Karpas-422 (cell line): ENCODE data around the gene PANX1. TPM values are rescaled to one million over a fixed set of nuclear protein-coding genes. Genes with fewer than 3 reads are reported as not detected.

Source experiments
- DNase-seq: peaks from one replicate; pipeline ENCODE4 v3.0.0-alpha.2; 2015
- H2AFZ ChIP-seq: fragments of 200-600 bp; sonication (generic); 2 replicates; pipeline ENCODE4 v1.6.1; 2014; ENCODE audit warnings: antibody characterized with exemption, low read length, mixed read lengths
- H3K27ac ChIP-seq: fragments of 200-600 bp; sonication (generic); 2 replicates; pipeline ENCODE4 v1.5.1; 2014; ENCODE audit warnings: mild to moderate bottlenecking, low read length, moderate library complexity
- H3K27me3 ChIP-seq: fragments of 200-600 bp; sonication (generic); 2 replicates; pipeline ENCODE4 v1.6.1; 2014; ENCODE audit warnings: low read length, mixed read lengths
- H3K36me3 ChIP-seq: fragments of 200-600 bp; sonication (generic); 2 replicates; pipeline ENCODE4 v1.6.1; 2014; ENCODE audit warnings: low read length, mixed read lengths; ENCODE audit not compliant: insufficient read depth
- H3K4me1 ChIP-seq: fragments of 200-600 bp; sonication (generic); 2 replicates; pipeline ENCODE4 v1.6.1; 2014; ENCODE audit warnings: mild to moderate bottlenecking, low read length, mixed read lengths
- H3K4me2 ChIP-seq: fragments of 200-600 bp; sonication (generic); 2 replicates; pipeline ENCODE4 v1.6.1; 2014; ENCODE audit warnings: low read length, low read depth, mild to moderate bottlenecking; ENCODE audit not compliant: poor library complexity, severe bottlenecking
- H3K4me3 ChIP-seq: fragments of 200-600 bp; sonication (generic); 2 replicates; pipeline ENCODE4 v1.5.1; 2014; ENCODE audit warnings: mild to moderate bottlenecking, antibody characterized with exemption, low read length, mixed read lengths
- H3K79me2 ChIP-seq: fragments of 200-600 bp; sonication (generic); 2 replicates; pipeline ENCODE4 v1.6.1; 2014; ENCODE audit warnings: mild to moderate bottlenecking, low read length, mixed read lengths
- H3K9ac ChIP-seq: fragments of 200-600 bp; sonication (generic); 2 replicates; pipeline ENCODE4 v1.6.0; 2014; ENCODE audit warnings: low read length
- H3K9me2 ChIP-seq: fragments of 200-600 bp; sonication (generic), shearing (Covaris generic); replicated peaks from 2 replicates; pipeline ENCODE4 v1.6.0; 2014; ENCODE audit warnings: mild to moderate bottlenecking, low read length, moderate library complexity; ENCODE audit not compliant: insufficient read depth
- H3K9me3 ChIP-seq: fragments of 300-700, 200-600 bp; sonication (generic); 2 replicates; pipeline ENCODE4 v1.6.1; 2014; ENCODE audit warnings: low read length, mixed read lengths
- H4K20me1 ChIP-seq: fragments of 200-600 bp; sonication (generic); 2 replicates; pipeline ENCODE4 v1.6.1; 2014; ENCODE audit warnings: mild to moderate bottlenecking, antibody characterized with exemption, low read length, low read depth; ENCODE audit not compliant: insufficient read depth
- total RNA-seq: library from RNA; depleted of rRNA; stranded (reverse); fragments of >200 nt; shearing (Covaris generic); gene quantifications from 2 replicates; pipeline ENCODE4 v1.2.3, GENCODE V29; 2014; ENCODE audit warnings: low replicate concordance

PANX1 gene
- total RNA-seq, 1 experiment from 2014 or later = 17.0 TPM

- Histone ChIP-seq H3K9ac (no peak overlapping the region), H3K4me2 (no peak overlapping the region), H4K20me1 (peaks cover 21% of the 10 kb centered on the region; the same call in 1 of the 2 replicates), H3K4me1 (no peaks in the 10 kb centered on the region), H3K9me3 (no peaks in the 10 kb centered on the region), H3K4me3 (no peak overlapping the region), H3K27me3 (no peaks in the 10 kb centered on the region), H3K36me3 (no peaks in the 10 kb centered on the region; the same call in 1 of the 2 replicates), H2AFZ (no peak overlapping the region), H3K9me2 (no peaks in the 10 kb centered on the region), H3K79me2 (no peaks in the 10 kb centered on the region), H3K27ac (no peak overlapping the region)
- DNase-seq = no peak
Observed at GRCh38 chr11:94185416-94186084, 56.9 kb downstream of the PANX1 start.

GRCh38 chr11:94186342-94187203 is 57.9 kb downstream of the PANX1 start:
- no peak for DNase-seq
- Histone ChIP-seq H3K27ac (no peak overlapping the region), H3K9ac (no peak overlapping the region), H3K79me2 (no peaks in the 10 kb centered on the region), H3K27me3 (no peaks in the 10 kb centered on the region), H2AFZ (no peak overlapping the region), H3K4me3 (no peak overlapping the region), H3K36me3 (no peaks in the 10 kb centered on the region; the same call in 1 of the 2 replicates), H3K9me3 (no peaks in the 10 kb centered on the region), H3K4me2 (no peak overlapping the region), H4K20me1 (peaks cover 21% of the 10 kb centered on the region; the same call in 1 of the 2 replicates), H3K9me2 (no peaks in the 10 kb centered on the region), H3K4me1 (no peaks in the 10 kb centered on the region)

- Histone ChIP-seq H3K4me1 (no peaks in the 10 kb centered on the region), H3K79me2 (no peaks in the 10 kb centered on the region), H3K4me3 (no peak overlapping the region), H2AFZ (no peak overlapping the region), H3K27ac (no peak overlapping the region), H4K20me1 (no peaks in the 10 kb centered on the region), H3K9me2 (no peaks in the 10 kb centered on the region), H3K27me3 (no peaks in the 10 kb centered on the region), H3K36me3 (no peaks in the 10 kb centered on the region), H3K4me2 (no peak overlapping the region), H3K9me3 (no peaks in the 10 kb centered on the region), H3K9ac (no peak overlapping the region)
- DNase-seq = no peak
Observed at GRCh38 chr11:94193288-94193687, 64.6 kb downstream of the PANX1 start.

GRCh38 chr11:94194712-94195111 is 66.1 kb downstream of the PANX1 start:
- Histone ChIP-seq H2AFZ (no peak overlapping the region), H3K79me2 (no peaks in the 10 kb centered on the region), H3K27ac (no peak overlapping the region), H3K9me2 (no peaks in the 10 kb centered on the region), H3K36me3 (no peaks in the 10 kb centered on the region), H3K9me3 (no peaks in the 10 kb centered on the region), H3K4me3 (no peak overlapping the region), H3K4me1 (no peaks in the 10 kb centered on the region), H4K20me1 (no peaks in the 10 kb centered on the region), H3K9ac (no peak overlapping the region), H3K4me2 (no peak overlapping the region), H3K27me3 (no peaks in the 10 kb centered on the region)
- DNase-seq = no peak

GRCh38 chr11:94196363-94196762 is 67.7 kb downstream of the PANX1 start:
- H3K9me3 ChIP-seq = no peaks in the 10 kb centered on the region
- no peaks in the 10 kb centered on the region for H3K9me2 ChIP-seq
- H3K4me3 ChIP-seq = no peak overlapping the region
- no peak overlapping the region for H3K27ac ChIP-seq
- no peak for DNase-seq
- H3K36me3 ChIP-seq = no peaks in the 10 kb centered on the region
- no peak overlapping the region for H3K4me2 ChIP-seq
- no peaks in the 10 kb centered on the region for H3K4me1 ChIP-seq
- no peak overlapping the region for H2AFZ ChIP-seq
- no peaks in the 10 kb centered on the region for H3K27me3 ChIP-seq
- no peak overlapping the region for H3K9ac ChIP-seq
- H4K20me1 ChIP-seq = no peaks in the 10 kb centered on the region
- no peaks in the 10 kb centered on the region for H3K79me2 ChIP-seq

GRCh38 chr11:94198718-94199117 is 70.1 kb downstream of the PANX1 start:
- no peaks in the 10 kb centered on the region for H3K79me2 ChIP-seq
- H3K4me2 ChIP-seq = no peak overlapping the region
- H3K36me3 ChIP-seq = no peaks in the 10 kb centered on the region
- no peaks in the 10 kb centered on the region for H3K27me3 ChIP-seq
- no peaks in the 10 kb centered on the region for H3K4me1 ChIP-seq
- no peak overlapping the region for H2AFZ ChIP-seq
- H3K9me2 ChIP-seq = no peaks in the 10 kb centered on the region
- H3K9ac ChIP-seq = no peak overlapping the region
- no peak overlapping the region for H3K4me3 ChIP-seq
- no peak overlapping the region for H3K27ac ChIP-seq
- no peaks in the 10 kb centered on the region for H3K9me3 ChIP-seq
- H4K20me1 ChIP-seq = no peaks in the 10 kb centered on the region
- no peak for DNase-seq

- no peak overlapping the region for H3K4me2 ChIP-seq
- no peak for DNase-seq
Observed at GRCh38 chr11:94199136-94200130, 70.8 kb downstream of the PANX1 start.

More at GRCh38 chr11:94199136-94200130, 70.8 kb downstream of the PANX1 start:
- Histone ChIP-seq H3K27me3 (no peaks in the 10 kb centered on the region), H3K9me3 (no peaks in the 10 kb centered on the region), H2AFZ (no peak overlapping the region), H3K9me2 (no peaks in the 10 kb centered on the region), H3K4me1 (no peaks in the 10 kb centered on the region), H3K79me2 (no peaks in the 10 kb centered on the region), H3K36me3 (no peaks in the 10 kb centered on the region), H3K9ac (no peak overlapping the region), H3K4me3 (no peak overlapping the region), H3K27ac (no peak overlapping the region), H4K20me1 (no peaks in the 10 kb centered on the region)
